Cerebellar cortex (tissue), 1 donor: ENCODE results near the gene ABCC4.

Source experiments
- DNase-seq: peaks from one replicate; pipeline ENCODE4 v3.0.0-alpha.2; 2015; ENCODE audit warnings: low spot score

The ABCC4 gene

DNA sequence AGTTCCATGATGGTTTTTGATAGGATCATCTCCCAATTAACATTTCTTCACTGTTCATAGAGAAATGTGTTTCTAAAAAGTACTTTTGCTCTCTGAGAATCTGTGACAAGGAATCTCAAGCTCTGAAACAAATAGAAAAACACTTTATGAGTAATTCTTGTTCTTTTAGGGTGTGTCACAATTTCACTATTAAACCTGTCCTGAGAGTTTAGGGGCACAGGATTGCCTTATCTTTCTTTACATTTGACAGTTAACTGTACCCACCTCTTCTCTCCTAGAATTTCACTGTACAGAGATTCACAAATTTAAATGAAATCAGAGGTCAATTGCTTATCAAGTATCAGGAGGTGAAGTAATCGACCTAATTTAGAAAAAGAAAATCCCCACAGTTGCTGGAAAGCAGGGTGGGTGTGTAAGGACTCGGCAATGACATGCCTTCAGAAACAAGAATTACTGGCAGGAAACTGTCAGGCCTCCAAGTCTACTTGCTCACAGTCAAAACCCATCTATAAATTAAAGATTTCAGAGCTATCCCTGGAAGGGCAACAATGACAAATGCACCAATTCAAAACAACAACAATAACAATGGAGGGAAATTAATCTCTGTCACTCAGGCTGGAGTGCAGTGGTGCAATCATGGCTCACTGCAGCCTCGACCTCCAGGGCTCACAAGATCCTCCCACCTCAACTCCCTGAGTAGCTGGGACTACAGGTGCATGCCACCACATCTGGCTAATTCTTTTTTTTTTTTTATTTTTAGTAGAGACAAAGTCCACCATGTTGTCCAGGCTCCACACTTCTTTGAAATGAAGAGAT lies 250.2 kb downstream of the ABCC4 start:
- DNase-seq: no peak

DNA sequence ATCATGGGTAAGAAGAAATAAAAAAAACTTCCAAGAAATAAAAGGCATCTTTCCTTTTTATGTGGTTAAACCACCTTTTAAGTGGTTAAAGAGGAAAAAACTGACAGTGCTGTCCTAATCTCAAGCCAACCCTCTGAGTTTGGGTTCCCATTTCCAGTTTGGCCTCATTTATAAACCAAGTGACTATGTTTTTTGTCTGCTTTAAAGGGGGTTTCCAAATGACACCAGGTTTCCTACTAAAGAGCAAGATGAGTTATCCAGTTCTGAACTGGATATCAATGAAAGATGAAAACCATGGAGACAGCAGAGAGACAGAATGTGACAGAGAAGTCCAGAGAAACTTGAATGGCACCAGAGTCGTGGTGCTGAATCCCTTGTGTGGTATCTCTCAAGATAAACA lies 251.5 kb downstream of the ABCC4 start:
- no peak for DNase-seq

DNA sequence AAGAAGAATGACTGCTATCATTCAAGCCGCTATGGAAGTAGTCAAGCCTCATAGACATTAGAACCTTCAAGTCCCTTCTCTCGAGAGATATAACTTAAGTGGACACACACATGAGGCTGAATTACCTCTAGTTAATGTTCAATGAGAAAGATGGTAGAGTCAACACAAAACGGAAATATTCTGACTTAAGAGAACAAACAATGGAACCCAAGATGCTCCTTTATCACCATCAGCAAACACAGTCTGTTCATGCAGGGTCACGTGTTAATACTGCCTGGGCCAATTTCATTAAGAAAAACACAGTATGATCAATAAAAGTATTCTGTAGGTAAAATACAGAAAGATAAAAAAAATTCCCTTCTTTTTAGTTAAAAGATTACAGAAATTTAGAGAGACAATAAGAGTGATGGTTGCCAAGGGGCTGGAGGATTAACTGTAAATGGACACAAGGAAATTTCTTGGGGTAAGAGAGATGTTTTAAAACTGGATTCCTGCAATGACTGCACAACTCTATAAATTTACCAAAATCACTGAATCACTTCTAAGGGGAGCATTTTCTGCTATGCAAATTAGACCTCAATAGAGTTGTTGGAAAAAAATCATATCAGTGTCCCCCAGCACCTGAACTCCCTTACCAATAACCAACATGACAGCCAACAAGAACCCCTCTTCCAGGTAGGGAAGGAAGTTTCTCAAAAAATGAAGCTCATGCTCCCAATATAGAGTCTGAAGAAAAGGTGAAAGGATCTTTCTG lies 256.6 kb downstream of the ABCC4 start:
- DNase-seq: no peak

DNA sequence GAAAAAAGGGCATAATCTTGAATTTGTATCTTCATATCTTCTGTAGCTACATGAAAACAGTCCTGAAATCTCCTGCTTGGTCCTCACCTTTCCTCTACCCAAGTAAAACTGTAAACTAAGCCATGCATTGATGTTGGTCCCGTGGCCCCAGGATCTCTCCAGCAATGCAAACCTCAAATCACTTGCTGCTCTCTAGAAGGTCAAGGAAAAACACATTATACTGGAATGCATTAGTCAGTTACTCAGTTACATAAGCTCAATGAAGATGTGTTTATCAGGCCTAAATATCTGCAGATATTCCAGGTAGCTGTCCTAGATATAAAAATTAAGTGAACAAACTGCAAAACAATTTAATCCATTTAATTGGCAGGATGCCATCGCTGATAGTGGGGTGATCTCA lies 261.8 kb downstream of the ABCC4 start:
- no peak for DNase-seq

DNA sequence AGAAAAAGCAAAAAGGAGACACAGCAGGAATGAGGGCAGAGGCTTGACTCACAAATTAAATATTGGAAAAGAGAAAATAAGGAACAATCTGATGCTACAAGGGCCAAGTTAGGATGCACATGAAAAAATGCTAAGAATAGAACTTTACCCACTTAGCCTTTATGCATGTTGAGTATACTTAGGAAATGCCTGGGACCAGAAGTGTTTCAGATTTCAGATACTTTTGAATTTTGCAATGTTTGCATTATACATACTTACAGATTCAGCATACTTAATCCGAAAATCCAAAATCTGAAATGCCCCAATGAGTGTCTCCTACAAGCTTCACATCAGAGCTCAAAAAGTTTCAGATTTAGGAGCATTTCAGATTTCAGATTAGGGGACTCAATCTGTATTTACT lies 262.3 kb downstream of the ABCC4 start:
- no peak for DNase-seq

DNA sequence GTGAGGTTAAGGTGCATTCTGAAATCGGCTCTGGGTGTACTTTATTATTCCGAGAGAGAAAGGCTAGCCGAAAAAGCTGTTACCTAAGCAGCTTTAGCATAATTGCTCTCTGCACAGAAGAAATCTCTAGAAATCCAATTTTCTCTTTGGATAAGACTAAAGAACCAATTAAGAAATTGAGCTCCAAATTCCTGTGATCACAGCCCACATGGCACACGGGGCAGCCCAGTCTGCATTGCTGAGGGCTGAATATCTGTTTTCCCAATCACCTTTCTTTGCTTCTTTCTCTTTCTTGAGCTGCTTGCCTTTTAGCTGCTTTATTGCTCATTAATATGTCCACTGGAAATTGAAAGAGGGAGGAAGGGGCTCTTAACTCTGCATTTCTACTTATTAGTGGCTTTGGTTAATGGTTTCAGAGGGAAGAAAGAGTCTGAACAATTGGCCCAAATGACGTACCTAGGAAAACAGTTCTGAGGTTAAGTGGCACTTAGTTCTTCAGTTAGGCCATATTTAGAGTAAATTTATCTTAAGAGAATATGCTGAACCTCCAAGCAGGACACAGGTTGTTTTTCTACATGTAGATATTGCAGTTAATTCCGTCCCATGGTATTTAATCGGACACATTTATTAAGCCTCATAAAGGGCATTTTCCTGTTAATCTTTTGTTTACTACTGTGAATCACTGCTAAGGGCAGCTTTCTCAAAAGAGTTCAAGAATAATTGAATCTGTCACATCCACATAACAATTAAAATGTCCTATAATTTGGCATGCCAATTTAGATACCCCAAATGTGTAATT lies 265.7 kb downstream of the ABCC4 start:
- no peak for DNase-seq

DNA sequence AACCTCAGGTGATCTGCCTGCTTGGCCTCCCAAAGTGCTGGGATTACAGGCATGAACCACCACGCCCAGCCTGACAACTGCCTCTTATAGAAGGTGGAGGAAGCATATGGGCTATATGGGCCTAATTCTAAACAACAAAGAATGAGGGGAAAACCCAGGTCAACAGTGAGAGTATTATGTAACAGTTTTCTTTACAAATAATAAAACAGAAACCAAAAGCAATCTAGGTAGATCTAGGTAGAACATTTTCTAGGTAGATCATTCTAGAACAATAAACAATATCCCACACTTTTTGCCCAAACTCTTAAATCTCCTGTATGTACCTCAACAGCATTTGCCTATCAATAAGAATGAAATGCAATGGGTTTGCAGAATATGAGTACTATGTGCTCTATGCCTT lies 267.4 kb downstream of the ABCC4 start:
- no peak for DNase-seq

DNA sequence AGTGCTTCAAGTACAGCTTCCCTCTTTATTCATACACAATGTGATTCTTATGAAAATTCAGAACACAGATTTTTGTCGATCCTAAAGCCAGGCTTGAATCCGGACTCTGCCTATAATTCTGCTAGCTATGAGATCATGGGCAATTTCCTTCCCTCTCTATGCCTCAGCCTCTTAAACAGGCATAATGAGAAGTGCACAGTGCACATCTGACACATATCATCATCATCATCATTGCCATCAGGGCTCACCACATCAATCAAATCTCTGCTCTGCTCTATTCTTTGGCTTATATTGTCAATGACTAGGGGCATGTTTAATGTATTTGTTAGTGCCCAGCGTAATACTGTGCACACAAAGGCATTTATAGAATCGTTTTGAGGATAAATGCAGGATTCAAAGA lies 269.1 kb downstream of the ABCC4 start:
- DNase-seq: no peak

DNA sequence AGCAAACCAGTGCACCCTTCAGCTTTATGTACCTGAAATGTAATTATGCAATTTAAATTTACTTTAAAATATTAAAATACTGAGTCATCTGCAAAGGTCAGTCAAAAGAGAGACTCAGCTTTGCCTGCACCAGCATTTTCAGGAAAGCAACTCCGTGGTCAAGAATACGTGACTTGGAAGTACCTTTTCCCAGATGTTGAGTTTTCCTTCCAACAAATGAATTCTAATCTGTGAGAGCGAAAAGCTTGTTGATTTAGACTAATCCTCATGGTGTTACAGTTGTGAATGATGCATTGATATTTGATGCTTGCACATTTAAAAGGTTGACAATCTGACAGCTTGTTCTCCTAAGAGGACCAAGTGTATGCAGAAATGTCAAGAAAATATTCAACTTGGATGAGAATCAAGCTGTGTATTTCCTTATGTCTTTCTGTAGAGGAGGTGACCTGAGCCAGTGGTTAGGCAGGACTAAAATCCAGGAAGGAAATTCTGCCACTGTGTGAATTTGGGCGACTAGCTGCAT lies 270.4 kb downstream of the ABCC4 start:
- DNase-seq: no peak

DNA sequence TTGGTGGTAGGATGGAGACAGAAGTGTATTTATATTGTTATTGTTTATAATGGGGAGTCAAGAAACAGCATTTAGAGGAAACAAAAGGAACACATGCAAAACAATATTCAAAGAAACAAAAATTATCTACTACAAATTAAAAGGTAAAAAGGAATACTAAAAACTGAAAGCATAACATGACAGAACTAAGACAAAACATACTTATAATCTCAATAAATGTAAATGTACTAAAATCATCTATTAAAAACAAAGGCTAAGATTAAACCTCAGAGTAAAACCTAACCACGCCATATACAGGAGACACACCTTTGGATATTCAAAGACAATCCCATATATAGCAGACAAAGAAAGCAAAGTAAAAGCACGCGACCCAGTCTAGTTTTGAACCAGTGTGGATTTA lies 273.6 kb downstream of the ABCC4 start:
- DNase-seq: no peak

DNA sequence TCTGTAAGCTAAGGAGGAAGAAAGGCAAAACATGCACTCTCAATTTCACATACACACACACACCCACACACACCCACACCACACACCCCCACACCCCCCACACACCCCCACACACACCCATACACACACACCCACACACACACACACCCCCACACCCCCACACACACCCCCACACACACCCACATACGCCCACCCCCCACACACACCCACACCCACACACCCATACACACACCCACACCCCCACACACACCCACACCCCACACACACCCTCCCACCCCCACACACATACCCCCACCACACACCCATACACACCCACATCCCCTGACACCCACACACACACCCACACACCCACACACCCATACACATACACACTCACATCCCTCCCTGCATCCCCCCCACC lies 276.1 kb downstream of the ABCC4 start:
- no peak for DNase-seq

DNA sequence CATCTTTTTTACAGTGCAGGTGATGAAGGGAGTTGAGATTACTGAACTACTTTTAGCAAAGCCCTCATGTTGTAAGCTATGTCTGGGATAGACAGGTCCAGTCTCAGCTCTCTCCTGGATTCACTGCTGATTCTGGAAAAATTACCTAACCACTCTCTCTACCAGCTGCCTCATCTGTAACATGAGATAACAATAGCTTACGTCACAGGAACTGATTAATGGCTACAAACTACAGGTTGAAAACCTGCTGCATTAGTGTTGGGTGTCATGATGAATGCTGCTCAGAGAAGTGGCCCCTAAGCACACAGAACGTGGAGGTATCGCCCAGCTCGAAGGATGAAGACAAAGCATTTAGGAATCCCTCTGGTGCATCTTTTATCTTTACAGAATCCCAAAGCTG lies 277.8 kb downstream of the ABCC4 start:
- DNase-seq: no peak

DNA sequence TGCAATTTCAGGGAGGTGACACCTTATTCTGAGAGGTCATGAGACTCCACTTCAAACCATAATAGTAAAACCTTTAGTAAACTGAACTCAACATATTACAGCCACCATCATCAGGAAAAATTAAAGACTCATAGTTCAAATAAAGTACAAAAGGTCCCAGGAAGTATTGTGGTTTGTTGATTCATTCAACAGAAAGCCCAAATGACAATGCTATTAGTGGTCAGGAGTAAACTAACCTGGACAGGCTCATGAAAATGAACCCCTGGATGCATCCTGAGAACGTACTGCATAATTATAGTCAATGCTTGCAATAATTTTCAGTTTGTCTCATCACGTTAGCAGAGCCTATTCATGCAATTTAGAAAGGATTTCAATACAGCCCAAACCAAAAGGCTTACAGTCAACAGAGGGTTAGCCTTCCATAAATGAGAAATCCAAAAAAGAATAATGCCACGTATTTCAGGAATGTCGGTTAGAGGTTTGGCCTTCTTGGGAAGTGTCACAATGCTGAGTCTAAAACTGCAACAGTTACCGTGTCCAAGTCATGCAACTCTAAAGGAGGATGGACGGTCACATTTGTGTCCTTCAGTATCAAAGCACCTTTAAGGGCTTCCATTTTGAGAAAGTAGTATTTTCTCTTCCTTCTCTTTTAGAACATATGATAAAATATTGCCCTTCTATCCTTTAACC lies 280.8 kb downstream of the ABCC4 start:
- no peak for DNase-seq

DNA sequence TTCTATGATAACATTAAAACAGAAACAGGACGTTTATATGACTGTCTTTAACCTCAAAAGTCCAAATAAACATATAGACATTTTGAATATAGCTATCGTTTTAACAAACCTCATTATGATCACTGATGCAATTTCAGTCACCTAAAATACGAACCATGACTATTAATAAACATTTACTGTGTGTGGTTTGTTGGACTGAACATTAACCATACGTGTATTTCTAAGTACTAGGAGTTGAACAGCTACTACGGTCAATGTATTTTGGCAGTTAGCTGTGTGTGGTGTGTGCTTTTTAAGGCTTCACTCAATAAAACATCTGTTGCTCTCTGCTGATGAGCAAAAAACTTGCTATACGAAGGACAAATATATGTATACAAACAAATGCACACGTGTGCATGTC lies 281.4 kb downstream of the ABCC4 start:
- no peak for DNase-seq

DNA sequence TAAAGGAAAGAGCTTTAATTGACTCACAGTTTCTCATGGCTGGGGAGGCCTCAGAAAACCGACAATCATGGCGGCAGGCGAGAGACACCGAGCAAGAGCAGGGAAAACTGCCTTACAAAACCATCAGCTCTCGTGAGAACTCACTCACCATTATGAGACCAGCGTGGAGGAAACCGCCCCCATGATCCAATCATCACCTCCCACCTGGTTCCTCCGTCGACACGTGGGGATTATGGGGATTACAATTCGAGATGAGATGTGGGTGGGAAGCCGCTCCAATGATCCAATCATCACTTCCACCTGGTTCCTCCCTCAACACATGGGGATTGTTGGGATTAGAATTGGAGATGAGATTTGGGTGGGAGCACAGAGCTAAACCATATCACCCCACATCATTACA lies 293.9 kb downstream of the ABCC4 start:
- no peak for DNase-seq

DNA sequence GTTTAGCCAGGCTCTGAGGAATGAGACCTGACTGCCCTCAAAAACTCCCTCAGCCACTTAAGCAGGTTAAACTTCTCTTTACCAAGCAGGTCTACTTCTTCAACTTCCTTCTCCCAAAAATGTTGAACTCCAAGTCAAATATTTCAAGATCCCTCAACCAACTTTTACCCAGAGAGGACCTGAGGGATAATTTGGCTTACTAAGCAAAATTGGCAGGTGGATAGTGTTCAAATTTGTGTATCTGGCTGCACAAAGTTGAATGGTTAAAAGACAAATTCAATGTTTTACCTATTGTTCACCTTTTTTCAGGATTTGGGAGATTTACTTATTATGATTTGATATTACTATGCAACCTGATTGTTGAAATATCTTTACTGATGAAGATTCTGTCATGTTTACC lies 296.0 kb downstream of the ABCC4 start:
- no peak for DNase-seq

DNA sequence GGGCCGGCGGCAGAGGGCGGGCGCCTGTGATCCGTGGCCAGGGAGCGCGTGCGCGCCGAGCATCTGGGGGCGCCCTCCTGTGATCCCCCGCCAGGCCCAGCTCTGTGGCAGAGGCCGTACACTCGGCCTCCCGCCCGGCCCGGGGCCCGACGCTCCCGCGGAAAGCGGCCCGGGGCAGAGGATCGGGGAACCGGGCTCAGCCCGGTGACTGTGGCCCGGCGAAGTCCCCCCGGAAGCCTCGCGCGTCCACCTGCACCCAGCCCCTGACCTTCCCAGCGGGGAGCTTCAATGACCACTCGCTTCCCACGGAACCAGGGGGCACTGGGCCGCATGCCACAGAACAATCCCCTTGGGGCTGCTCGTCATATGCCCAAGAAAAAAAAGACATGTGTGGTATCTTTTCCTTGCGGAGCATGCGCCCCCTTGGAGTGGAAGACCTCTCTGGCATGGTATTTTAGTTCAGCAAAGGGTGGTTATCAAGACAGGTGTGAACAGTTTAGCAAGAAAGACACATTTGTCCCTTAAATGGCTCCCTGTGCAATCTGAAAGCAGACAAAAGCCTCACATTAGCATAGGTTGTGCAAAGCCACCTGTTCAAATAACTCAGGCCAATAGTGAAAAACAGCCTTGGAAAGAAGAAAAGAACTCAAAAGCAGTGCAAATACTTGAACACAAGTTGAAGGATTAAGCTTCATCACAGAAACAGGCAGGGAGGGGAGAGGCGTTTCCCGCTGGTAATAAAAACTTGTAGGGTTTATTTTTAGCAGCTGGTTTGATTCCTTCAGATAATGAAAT lies 298.0 kb downstream of the ABCC4 start:
- no peak for DNase-seq

DNA sequence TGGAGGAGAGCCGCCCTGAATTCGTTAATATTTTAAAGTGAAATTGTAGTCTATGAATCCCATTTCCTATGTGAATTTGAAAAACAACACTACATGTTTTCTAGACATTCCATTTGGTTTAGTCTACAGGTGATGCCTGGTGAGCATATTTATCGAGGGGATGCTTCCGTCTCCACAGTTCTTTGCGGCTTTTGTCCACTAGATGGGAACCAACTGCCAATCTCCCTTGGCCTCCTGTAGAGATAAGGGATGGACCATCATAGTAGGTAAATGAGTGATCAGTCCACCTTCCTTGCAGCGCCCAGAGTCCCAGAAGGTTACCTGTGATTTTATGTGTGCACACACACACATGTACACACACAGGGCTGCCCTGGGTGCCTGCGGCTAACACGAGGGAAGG lies 299.1 kb downstream of the ABCC4 start:
- DNase-seq: no peak

DNA sequence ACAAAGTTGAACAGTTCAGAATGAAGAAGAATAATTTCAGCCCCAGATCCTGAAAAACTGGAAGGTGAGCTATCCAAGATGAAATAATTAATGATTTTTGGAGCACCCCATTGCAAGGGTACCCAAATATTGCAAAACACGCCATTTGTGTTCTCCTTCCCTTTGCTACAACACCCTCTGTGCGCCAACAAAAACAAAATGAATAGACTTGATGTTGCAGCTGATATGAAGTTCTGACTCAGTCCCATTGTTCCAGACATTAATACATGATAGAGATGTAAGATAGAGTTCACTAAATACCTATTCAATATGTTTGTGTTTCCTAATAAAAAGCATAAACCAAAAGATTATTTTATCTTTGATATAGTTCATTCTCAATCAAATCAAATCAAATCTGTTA lies 301.4 kb downstream of the ABCC4 start:
- no peak for DNase-seq

DNA sequence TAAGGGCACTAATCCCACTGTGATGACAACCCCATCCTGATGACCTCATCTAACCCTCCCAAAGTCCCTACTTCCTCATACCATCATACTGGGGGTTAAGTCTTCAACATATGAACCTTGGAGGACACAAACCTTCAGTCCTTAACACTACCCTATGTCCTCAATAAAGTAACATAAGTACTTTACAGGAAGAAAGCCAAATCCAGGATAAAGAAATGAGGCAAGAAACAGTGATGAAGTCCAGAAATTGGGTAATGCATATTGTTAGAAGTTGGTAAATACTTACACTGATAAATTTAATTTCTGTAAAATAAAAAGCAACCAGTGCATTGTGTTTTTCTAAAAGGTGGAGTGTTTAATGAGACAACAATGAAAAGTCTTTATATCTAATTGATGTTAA lies 304.1 kb downstream of the ABCC4 start:
- no peak for DNase-seq

DNA sequence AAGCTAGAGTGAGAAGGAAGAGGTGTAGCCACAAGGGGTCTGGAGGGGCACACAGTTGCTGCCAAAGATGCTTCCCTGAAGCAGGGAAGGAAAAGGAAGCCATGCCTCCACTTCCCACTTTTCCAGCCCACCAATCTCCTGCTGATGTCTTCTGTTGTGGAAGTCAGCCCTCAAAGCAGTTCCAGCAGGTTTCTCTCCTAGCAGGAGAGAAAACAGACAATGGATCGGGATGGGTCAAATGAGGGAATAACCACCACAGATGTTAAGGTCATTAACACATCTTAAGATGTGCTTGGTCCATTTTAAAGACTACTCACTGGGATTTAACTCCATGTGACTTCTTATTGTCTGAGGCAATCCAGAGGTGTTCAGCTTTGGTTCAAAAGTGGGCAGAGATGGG lies 304.8 kb downstream of the ABCC4 start:
- no peak for DNase-seq
